H9 (cell line): ENCODE results near the gene IL17REL. TPM values are rescaled to one million over a fixed set of nuclear protein-coding genes. Genes with fewer than 3 reads are reported as not detected.

Source experiments
- DNase-seq: peaks from one replicate; pipeline ENCODE4 v3.0.0-alpha.2; 2017
- H2AFZ ChIP-seq: one replicate; pipeline ENCODE4 v1.6.1; 2013; ENCODE audit warnings: mild to moderate bottlenecking, low read length, control low read depth, moderate library complexity
- H2AK5ac ChIP-seq: 2 replicates; pipeline ENCODE4 v1.6.1; 2013; ENCODE audit warnings: low read length, control low read depth, mixed read lengths; ENCODE audit not compliant: insufficient read length
- H2BK120ac ChIP-seq: one replicate; pipeline ENCODE4 v1.6.1; 2013; ENCODE audit warnings: low read depth, mild to moderate bottlenecking, low read length, control low read depth, inconsistent platforms; ENCODE audit not compliant: poor library complexity, severe bottlenecking
- H2BK12ac ChIP-seq: 2 replicates; pipeline ENCODE4 v1.6.1; 2013; ENCODE audit warnings: low read length, control low read depth, mixed read lengths, low read depth; ENCODE audit not compliant: insufficient read length
- H2BK15ac ChIP-seq: 2 replicates; pipeline ENCODE4 v1.6.1; 2013; ENCODE audit warnings: low read depth, low read length, control low read depth
- H2BK20ac ChIP-seq: one replicate; pipeline ENCODE4 v1.6.1; 2013; ENCODE audit warnings: low read depth, mild to moderate bottlenecking, low read length, control low read depth, inconsistent platforms; ENCODE audit not compliant: poor library complexity, severe bottlenecking
- H2BK5ac ChIP-seq: 2 replicates; pipeline ENCODE4 v1.6.1; 2013; ENCODE audit warnings: low read length, control low read depth, mixed read lengths; ENCODE audit not compliant: insufficient read length
- H3K14ac ChIP-seq: 2 replicates; pipeline ENCODE4 v1.6.1; 2013; ENCODE audit warnings: low read length, control low read depth; ENCODE audit not compliant: insufficient read depth
- H3K18ac ChIP-seq: 2 replicates; pipeline ENCODE4 v1.6.1; 2013; ENCODE audit warnings: low read depth, mild to moderate bottlenecking, mixed read lengths, low read length, control low read depth; ENCODE audit not compliant: insufficient read length
- H3K23ac ChIP-seq: 2 replicates; pipeline ENCODE4 v1.6.1; 2013; ENCODE audit warnings: low read length, control low read depth, mixed read lengths, low read depth; ENCODE audit not compliant: insufficient read length
- H3K23me2 ChIP-seq: 2 replicates; pipeline ENCODE4 v1.6.1; 2013; ENCODE audit warnings: low read depth, mild to moderate bottlenecking, mixed read lengths, low read length, control low read depth; ENCODE audit not compliant: insufficient read length, poor library complexity, severe bottlenecking
- H3K27ac ChIP-seq: 2 replicates; pipeline ENCODE4 v1.5.1; 2013; ENCODE audit warnings: low read length, control low read depth, mixed read lengths, low read depth; ENCODE audit not compliant: insufficient read length
- H3K27me3 ChIP-seq: 2 replicates; pipeline ENCODE4 v1.6.1; 2013; ENCODE audit warnings: low read length, control low read depth, inconsistent platforms; ENCODE audit not compliant: insufficient read depth
- H3K4ac ChIP-seq: 2 replicates; pipeline ENCODE4 v1.6.1; 2013; ENCODE audit warnings: low read depth, mild to moderate bottlenecking, control low read depth, inconsistent platforms, low read length, moderate library complexity
- H3K4me1 ChIP-seq: 2 replicates; pipeline ENCODE4 v1.6.1; 2013; ENCODE audit warnings: low read length, control low read depth, inconsistent platforms; ENCODE audit not compliant: insufficient read depth
- H3K4me2 ChIP-seq: 2 replicates; pipeline ENCODE4 v1.6.1; 2013; ENCODE audit warnings: low read length, control low read depth, mixed read lengths; ENCODE audit not compliant: insufficient read length, insufficient read depth
- H3K56ac ChIP-seq: 2 replicates; pipeline ENCODE4 v1.6.1; 2013; ENCODE audit warnings: low read depth, mild to moderate bottlenecking, mixed read lengths, low read length, control low read depth; ENCODE audit not compliant: insufficient read length
- H3K79me1 ChIP-seq: 2 replicates; pipeline ENCODE4 v1.6.1; 2013; ENCODE audit warnings: low read depth, mild to moderate bottlenecking, moderate library complexity, low read length, control low read depth, inconsistent platforms; ENCODE audit not compliant: insufficient read depth, poor library complexity, severe bottlenecking
- H3K79me2 ChIP-seq: 2 replicates; pipeline ENCODE4 v1.6.1; 2013; ENCODE audit warnings: low read length, control low read depth, inconsistent platforms; ENCODE audit not compliant: insufficient read depth
- H3K9ac ChIP-seq: 2 replicates; pipeline ENCODE4 v1.6.1; 2013; ENCODE audit warnings: low read length, control low read depth, mixed read lengths; ENCODE audit not compliant: insufficient read length; ENCODE audit errors: extremely low read depth
- H3K9me3 ChIP-seq: one replicate; pipeline ENCODE4 v1.6.1; 2013; ENCODE audit warnings: low read depth, low read length, inconsistent platforms; ENCODE audit not compliant: control insufficient read depth
- H3T11ph ChIP-seq: one replicate; pipeline ENCODE4 v1.6.1; 2013; ENCODE audit warnings: mild to moderate bottlenecking, low read length, control low read depth, inconsistent platforms
- H4K20me1 ChIP-seq: one replicate; pipeline ENCODE4 v1.6.1; 2013; ENCODE audit not compliant: control insufficient read depth, insufficient read length, insufficient read depth
- H4K5ac ChIP-seq: 2 replicates; pipeline ENCODE4 v1.6.1; 2013; ENCODE audit warnings: low read depth, mild to moderate bottlenecking, mixed read lengths, low read length, control low read depth; ENCODE audit not compliant: insufficient read length
- H4K8ac ChIP-seq: replicated peaks from 2 replicates; pipeline ENCODE4 v1.6.1; 2013; ENCODE audit warnings: low read length, control low read depth, mixed read lengths, low read depth; ENCODE audit not compliant: insufficient read length
- H4K91ac ChIP-seq: 2 replicates; pipeline ENCODE4 v1.6.1; 2013; ENCODE audit warnings: low read depth, mild to moderate bottlenecking, moderate library complexity, mixed read lengths, low read length, control low read depth; ENCODE audit not compliant: insufficient read length
- H3K27ac Mint-ChIP-seq, 3 experiments: 2 replicates in 2 of 3; 3 replicates in 1 of 3; pipeline ENCODE4 v1.8.0; 2020 to 2021; ENCODE audit warnings: mixed read lengths in 3 of 3, mild to moderate bottlenecking in 1 of 3, moderate library complexity in 1 of 3
- H3K27me3 Mint-ChIP-seq: 2 replicates; pipeline ENCODE4 v1.8.0; 2021; ENCODE audit warnings: low read depth, mild to moderate bottlenecking, moderate library complexity, mixed read lengths
- H3K36me3 Mint-ChIP-seq, 3 experiments: 2 replicates in 2 of 3; 3 replicates in 1 of 3; pipeline ENCODE4 v1.8.0; 2020 to 2021; ENCODE audit warnings: low read depth in 3 of 3, mixed read lengths in 3 of 3; ENCODE audit not compliant: insufficient read depth in 1 of 3
- H3K4me1 Mint-ChIP-seq, 2 experiments: 2 replicates each; pipeline ENCODE4 v1.8.0; 2020; ENCODE audit warnings: mixed read lengths in 2 of 2
- H3K4me3 Mint-ChIP-seq, 2 experiments: 2 replicates in 1 of 2; 3 replicates in 1 of 2; pipeline ENCODE4 v1.8.0; 2020 to 2021; ENCODE audit warnings: mild to moderate bottlenecking in 2 of 2, mixed read lengths in 2 of 2, moderate library complexity in 1 of 2
- H3K9me3 Mint-ChIP-seq, 2 experiments: 2 replicates in 1 of 2; 3 replicates in 1 of 2; pipeline ENCODE4 v1.8.0; 2020; ENCODE audit warnings: mild to moderate bottlenecking in 2 of 2, mixed read lengths in 2 of 2, moderate library complexity in 1 of 2
- WGBS: extraction: QIAGEN DNeasy Blood & Tissue Kit; methylation state at CpG from one replicate; pipeline ENCODE4 v1.1.7; 2013; ENCODE audit warnings: missing lambda C conversion rate, low lambda C conversion rate, mixed read lengths; ENCODE audit not compliant: insufficient read length; ENCODE audit errors: extremely low coverage; 5-methylcytosine and 5-hydroxymethylcytosine counted together
- total RNA-seq: library from RNA; stranded (reverse); gene quantifications from 2 replicates; pipeline ENCODE4 v1.2.1, GENCODE V29; 2021
- TF ChIP-seq, protein P1 (sequence below): fragments of 200-600 bp; sonication (generic); conservative IDR thresholded peaks from 3 replicates; pipeline ENCODE4 v1.8.0; 2021; ENCODE audit warnings: antibody characterized with exemption, mild to moderate bottlenecking

The IL17REL gene
- total RNA-seq, 1 experiment from 2014 or later = 0.20 TPM

DNA sequence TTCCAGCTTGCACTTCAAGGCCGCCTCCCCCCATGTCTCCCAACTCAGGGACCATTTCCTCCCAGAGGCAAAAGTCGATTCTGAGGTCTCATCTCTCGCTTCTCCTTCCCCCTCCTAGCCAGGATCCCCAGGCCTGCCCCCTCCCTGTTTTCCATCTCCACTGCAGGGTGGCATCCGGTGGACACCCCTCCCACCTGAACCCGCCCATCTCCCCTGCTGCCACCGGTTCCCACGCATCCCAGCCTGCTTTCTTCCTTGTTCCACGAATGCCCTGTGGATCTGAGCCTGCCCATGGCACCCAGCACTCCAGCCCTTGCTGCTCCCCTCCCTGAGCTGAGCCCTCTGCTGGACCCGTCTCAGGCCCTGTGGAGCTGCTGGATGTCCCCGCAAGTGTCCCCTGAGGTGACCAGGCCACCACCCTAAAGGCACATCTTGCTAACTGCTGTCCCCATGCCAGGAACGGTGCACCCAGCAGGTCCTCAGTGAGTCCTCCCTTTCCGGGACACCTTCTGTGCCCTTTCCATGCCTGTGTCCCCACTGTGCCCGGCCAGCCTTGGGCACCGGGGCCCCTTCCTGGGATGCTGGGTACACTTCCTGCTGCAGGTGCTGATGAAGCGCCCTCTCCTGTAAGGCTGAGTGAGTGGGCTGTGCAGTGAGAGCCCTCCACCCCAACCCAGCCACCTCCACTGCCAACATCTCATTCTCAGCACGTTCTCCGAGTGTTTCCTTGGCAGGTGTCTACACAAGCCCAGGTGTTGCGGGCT is 936 bp downstream of the IL17REL start:
- H3K4me3 Mint-ChIP-seq = peak overlapping the region in 1 of 2 experiments; percentile 75; a peak in 3 of 5 replicates

More for the DNA sequence above, 936 bp downstream of the IL17REL start:
- Histone ChIP-seq H4K5ac (no peak overlapping the region), H3K23ac (no peak overlapping the region), H3K27ac (no peak overlapping the region), H3K79me1 (no peaks in the 10 kb centered on the region), H3K27me3 (peaks cover 12% of the 10 kb centered on the region; the same call in 1 of the 2 replicates), H3K4me1 (no peaks in the 10 kb centered on the region), H2BK12ac (no peak overlapping the region), H2BK15ac (no peak overlapping the region), H3K56ac (no peak overlapping the region), H2BK5ac (no peak overlapping the region), H2BK120ac (no peak overlapping the region), H3K18ac (no peak overlapping the region), H3K9me3 (no peaks in the 10 kb centered on the region), H3K4ac (no peak overlapping the region), H4K91ac (no peak overlapping the region), H2AK5ac (no peak overlapping the region), H2BK20ac (no peak overlapping the region), H3T11ph (no peak overlapping the region), H2AFZ (no peak overlapping the region), H3K4me2 (peak overlapping the region; percentile 6), H4K8ac (no peak overlapping the region), H4K20me1 (no peaks in the 10 kb centered on the region), H3K23me2 (peaks cover 4% of the 10 kb centered on the region), H3K79me2 (no peaks in the 10 kb centered on the region), H3K9ac (no peak overlapping the region), H3K14ac (no peak overlapping the region)
- Mint-ChIP-seq H3K4me1 (peaks cover 11 to 27% of the 10 kb centered on the region in 2 experiments; a peak in 3 of 4 replicates), H3K36me3 (no peaks in the 10 kb centered on the region), H3K27ac (peak overlapping the region in 1 of 3 experiments; percentile 74; a peak in 1 of 7 replicates), H3K9me3 (no peaks in the 10 kb centered on the region; a peak in 1 of 5 replicates), H3K27me3 (peaks cover 46% of the 10 kb centered on the region)
- peak; percentile 32 for DNase-seq
- no CpG with 5 or more reads among the region's 18 CpGs for WGBS
- TF ChIP-seq, protein P1, sequence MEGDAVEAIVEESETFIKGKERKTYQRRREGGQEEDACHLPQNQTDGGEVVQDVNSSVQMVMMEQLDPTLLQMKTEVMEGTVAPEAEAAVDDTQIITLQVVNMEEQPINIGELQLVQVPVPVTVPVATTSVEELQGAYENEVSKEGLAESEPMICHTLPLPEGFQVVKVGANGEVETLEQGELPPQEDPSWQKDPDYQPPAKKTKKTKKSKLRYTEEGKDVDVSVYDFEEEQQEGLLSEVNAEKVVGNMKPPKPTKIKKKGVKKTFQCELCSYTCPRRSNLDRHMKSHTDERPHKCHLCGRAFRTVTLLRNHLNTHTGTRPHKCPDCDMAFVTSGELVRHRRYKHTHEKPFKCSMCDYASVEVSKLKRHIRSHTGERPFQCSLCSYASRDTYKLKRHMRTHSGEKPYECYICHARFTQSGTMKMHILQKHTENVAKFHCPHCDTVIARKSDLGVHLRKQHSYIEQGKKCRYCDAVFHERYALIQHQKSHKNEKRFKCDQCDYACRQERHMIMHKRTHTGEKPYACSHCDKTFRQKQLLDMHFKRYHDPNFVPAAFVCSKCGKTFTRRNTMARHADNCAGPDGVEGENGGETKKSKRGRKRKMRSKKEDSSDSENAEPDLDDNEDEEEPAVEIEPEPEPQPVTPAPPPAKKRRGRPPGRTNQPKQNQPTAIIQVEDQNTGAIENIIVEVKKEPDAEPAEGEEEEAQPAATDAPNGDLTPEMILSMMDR = no peak
